ENCODE measurements around the gene TTYH3.
A peak's percentile ranks its signal among the peaks of the same experiment; 100 is the strongest.
"Not testable (repeated sequence)": the region's sequence is repeated elsewhere in the genome, so short reads cannot be mapped to it uniquely, and the experiment has no call there.

TTYH3 gene

DNA sequence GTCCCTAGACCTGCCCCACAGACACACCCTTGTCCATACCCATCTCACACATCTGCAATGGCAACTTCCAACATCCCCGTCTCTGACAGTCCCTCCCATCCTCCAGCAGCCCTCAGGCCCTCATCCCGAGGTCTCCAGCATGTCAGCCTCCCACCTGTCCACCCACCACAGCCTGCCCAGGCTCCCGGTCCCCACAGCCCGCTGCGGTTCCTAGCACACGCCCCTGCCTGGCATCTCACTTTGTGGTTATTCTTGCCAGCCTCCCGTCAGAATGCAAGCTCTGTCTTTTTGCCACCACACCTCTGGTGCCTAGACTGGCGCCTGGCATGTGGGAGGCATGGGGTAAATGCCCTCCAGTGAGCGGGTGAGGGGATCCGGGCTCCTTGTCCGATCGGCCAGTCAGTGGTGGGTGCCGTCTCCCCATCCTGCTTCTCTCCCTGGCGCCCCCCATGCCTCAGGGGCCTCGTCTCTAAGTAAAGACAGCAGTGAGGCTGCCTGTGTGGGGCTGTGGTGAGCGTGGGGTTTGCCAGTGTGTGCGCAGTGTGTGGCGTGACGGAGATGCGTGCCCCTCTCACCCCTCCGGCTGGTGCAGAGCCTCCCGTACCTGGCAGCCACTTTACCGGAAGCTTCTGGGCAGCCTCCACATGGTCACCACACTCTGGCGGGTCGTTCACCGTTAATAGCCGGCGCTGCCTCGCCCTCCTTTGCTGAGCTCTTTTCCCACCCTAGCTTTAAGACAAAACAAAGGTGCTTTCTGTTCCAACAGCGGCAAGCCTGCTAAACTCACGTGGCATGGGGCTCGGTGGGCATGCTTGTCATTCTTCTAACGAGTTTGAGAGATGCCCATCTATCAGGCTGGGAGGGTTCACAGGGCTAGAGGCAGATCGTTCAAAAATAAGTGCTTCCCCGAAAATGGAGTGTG lies 28.5 kb upstream of the TTYH3 start:
- DNase-seq, result no peak

DNA sequence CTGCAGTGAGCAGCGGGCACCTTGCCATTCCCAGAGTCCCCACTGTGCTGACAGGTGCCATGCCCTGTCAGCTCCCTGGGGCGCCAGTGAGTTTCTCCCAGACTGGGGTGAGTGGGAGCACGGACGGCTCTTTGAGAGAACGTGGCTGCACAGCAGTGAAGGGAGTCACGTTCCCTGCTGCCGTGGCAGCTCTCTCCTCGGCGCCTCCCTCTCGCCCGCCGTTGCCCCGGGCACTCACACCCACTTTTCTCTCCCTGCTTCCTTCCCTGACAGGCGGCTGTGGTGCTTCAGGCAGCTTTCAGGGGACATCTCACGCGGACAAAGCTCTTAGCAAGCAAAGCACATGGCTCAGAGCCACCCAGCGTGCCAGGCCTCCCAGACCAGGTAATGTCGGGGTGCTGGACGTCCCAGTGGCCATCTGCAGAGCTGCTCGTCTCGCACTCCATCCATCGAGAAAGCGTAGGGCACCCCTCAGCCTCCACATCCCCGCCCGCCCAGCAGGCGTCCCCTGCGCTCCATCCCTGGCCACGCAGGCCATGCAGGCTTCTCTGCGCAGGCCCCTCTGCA lies 27.1 kb upstream of the TTYH3 start:
- no peak for DNase-seq

- DNase-seq, result no peak
Measured at GRCh38 chr7:2605608-2606538, 25.9 kb upstream of the TTYH3 start.

DNA sequence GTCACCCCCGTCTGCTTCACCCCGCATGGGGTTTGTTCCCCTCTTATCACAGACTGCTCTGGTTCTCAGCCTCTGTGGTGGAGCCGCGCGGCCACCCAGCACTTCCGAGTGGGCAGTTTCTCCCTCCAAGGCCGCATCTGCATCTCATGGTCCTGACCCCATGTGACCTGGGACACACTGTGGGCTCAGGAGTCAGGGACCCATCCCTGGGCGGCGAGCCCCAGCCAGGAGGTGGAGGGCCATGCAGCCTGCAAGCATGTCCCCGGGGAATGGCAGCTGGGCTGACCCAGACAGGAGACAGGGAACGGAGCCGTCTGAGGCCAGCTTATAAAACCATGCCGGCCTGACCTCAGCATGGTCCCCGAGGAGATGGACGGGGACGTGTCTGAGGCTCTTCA lies 25.2 kb upstream of the TTYH3 start:
- no peak for DNase-seq

DNA sequence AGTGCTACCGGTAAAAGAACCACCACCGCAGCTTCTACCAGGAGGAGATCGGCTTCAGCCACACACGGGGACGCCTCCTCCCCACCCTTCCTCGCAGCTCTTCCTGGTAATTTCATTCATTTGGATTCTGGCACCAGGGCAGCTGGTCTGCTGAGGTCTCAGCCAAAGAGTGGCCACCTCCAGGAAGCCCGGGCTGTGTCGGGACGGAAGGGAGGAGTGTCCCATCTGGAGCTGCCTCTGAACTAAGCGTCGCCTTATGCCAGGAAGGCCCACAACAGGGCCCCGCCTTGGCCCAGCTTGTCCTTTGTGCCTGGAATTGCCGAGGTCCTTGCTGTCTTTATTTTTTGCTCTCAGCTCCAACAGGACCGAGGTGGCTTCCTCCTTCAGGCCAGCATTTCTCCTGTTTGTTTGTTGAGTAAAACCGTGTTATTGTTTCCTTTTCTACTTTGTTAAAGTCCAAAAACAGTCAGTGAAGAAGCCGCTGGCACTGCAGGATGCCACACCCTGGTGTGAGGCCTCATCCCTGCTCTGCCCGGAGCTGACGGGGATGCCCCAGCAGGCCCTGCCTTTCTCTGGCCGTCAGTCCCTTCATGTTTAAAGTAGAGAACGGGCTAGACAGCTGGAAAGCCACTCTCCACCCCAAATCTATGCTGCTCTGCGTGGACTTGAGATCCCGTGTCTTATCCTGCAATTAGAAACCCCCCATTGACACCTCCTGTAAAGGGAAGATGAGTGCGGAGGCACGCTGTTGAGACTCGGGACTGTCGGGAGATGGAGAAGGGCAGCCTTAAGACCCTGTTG lies 24.5 kb upstream of the TTYH3 start:
- DNase-seq, result no peak

- no peak for DNase-seq
Measured at GRCh38 chr7:2607923-2608904, 23.6 kb upstream of the TTYH3 start.

DNA sequence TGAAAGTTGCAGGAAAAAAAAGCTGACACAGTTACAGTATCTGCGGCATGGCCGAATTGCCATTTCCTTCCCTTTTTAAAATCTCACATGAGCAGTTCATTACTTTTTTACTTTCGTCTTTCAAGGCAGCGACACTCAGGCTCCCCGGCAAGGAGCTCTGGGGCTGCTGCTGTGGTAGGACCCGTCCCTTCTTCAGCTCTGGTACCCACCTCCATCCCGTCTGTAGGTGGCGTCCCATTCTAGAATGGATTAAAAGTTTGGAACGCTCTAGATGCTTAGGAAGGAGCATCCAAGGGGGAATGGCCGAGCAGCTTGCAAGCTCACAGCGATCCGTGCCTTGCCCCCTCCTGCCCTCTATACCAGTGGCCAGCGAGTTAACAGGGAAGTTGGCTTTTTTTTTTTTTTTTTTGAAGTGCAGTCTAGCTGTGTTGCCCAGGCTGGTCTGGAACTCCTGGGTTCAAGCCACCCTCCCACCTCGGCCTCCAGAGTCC lies 22.8 kb upstream of the TTYH3 start:
- peak; percentile 82 for DNase-seq

GRCh38 chr7:2609646-2610045 lies 22.1 kb upstream of the TTYH3 start:
- DNase-seq, result not testable (repeated sequence)

GRCh38 chr7:2610466-2610865 lies 21.3 kb upstream of the TTYH3 start:
- DNase-seq, result no peak

- DNase-seq, result no peak
Measured at GRCh38 chr7:2610898-2611297, 20.9 kb upstream of the TTYH3 start.

DNA sequence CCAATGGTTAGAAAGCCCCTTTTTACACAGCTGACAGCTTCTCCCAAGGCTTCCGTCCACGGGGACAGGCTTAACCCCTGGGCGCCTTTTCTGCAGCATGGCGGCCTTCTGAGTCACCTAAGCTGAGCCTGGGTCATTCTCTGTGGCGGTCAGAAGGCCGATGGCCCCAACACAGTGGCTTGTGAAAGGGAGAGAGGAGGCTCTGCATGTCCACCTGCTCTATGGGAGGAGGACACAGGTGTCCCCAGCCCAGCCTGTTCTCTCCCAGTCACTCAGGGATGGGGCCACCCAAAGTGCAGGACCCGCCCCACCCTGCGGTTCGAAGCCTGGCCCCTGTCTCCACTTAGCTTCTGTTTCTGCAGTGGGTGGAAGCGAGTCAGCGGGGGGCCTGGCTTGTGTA lies 20.4 kb upstream of the TTYH3 start:
- peak; percentile 21 for DNase-seq

DNA sequence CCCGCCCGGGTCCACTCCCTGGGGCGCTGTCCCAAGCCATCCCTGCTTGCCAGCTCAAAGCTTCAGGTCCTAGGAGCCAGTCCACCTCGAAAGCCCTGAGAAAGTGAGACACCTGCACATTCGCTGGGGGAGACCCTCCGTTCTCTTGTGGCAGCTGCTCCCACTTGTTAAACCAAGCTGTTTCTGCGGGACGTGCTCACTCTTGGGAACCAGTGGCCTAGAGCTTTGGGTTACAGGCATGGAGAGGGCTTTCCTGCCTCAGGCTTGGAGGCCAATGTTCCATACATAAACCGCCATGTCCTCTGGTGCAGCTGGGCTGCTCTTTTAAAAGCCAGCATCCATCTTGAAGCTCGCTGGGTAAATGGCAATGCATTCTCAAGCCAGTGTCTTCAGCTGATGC lies 19.9 kb upstream of the TTYH3 start:
- DNase-seq, result no peak

DNA sequence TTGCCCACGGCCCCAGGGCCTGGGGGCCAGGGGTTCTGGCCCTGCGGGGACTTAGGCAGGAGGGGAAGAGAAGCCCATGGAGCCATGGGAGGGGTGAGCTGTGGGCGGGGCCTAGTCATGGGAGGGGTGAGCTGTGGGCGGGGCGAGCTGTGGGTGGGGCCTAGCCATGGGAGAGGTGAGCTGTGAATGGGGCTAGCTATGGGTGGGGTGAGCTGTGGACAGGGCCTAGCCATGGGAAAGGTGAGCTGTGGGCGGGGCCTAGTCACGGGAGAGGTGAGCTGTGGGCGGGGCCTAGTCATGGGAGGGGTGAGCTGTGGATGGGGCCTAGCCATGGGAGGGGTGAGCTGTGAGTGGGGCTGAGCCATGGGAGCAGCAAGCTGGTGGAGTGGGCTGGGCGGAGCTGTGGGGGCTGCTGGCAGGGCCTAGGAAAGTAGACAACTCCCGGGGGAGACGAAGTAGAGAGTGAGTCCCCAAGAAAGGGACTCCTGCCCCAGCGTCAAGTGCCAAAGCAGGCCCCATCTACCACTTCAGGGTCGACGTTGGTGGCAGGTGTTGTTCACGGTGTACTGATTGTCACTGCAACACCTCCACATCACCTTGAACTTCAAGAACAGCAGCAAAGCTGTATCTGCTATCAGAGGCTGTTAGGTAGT lies 19.2 kb upstream of the TTYH3 start:
- no peak for DNase-seq

DNA sequence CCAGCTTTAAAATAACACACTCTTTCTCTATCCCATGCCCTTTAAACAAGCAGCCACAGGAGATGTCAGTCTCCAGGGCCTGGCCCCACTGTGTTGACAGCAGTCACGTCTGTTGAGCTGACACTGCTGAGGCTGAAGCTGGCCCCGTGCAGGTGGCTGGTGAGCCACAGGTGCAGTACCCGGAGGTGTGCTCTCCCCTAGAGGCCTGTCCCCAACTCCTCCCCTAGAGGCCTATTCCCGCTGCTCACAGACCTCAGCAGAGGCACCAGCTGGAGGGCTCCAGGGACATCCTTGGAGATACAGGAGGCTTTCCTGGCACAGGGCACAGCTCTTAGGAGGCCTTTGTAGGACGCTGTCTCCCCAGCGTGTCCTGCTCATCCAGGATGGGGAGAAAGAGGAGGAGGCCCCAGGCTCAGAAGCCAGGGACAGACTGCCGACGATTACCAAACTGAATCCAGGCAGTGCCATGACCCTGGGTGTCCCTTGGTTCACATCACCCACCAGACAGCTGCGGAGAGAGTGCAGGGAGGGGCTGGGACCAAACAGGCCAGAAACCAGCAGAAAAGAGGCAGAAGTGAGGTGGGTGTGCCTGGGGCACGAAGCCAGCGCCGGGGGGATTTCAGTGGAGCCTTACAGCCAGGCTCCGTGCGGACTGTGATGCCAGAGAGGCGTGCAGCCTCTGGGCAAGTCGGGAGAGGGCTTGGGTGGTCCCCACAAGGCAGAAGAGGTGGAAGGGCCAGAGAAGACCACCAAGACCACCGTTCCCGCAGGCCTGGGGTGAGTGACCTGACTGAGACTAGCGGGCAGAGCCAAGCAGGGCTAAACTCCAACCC lies 18.5 kb upstream of the TTYH3 start:
- no peak for DNase-seq

- DNase-seq, result no peak
Measured at GRCh38 chr7:2613931-2614600, 17.7 kb upstream of the TTYH3 start.

DNA sequence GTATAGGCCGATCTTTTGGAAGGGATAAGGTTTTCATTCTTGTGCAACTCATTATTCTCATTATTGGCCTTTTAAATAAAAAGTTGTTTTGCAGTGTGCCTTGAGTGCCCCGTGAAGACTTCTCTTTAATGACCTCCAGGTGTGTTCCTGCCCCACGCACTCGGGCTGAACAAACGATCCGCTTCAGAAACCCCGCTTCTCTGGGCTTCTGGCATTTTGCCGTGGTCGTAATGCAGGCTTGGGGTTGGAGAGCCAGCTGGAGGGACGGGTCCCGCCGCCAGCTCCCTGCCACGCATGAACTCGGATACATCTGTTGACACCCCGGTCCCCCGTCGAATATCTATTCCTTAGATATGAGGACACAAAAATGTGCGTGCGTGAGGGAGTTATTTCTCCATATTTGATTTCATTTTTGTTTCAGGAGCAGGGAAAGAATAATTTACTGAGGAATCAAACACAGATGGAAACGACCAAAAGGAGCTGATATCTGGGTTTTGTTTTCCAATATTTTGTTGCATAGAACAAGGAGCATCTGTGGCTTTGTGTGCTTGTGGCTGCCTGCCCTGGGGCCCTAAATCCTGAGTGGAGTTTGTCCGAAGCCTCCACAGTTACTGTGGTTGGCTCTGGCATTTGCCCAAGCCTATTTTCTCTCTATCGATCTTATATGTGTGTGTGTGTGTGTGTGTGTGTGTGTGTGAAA lies 17.0 kb upstream of the TTYH3 start:
- DNase-seq, result no peak

GRCh38 chr7:2616387-2617324 lies 15.1 kb upstream of the TTYH3 start:
- DNase-seq, result no peak
